Osteocyte (in vitro differentiated cells): ENCODE measurements around the gene THSD4. TPM values are rescaled to one million over a fixed set of nuclear protein-coding genes. Genes with fewer than 3 reads are reported as not detected.

ENCODE experiments used
- DNase-seq: peaks from one replicate; pipeline ENCODE4 v3.0.0; 2021; ENCODE audit warnings: mixed read lengths; ENCODE audit not compliant: unreplicated experiment; ENCODE audit errors: extremely low spot score
- H3K27ac Mint-ChIP-seq: one replicate; pipeline ENCODE4 v1.8.0; 2021; ENCODE audit warnings: mild to moderate bottlenecking, mixed read lengths; ENCODE audit not compliant: unreplicated experiment
- H3K27me3 Mint-ChIP-seq: one replicate; pipeline ENCODE4 v1.8.0; 2021; ENCODE audit warnings: mixed read lengths; ENCODE audit not compliant: unreplicated experiment
- H3K36me3 Mint-ChIP-seq: one replicate; pipeline ENCODE4 v1.8.0; 2021; ENCODE audit warnings: mixed read lengths; ENCODE audit not compliant: unreplicated experiment
- H3K4me1 Mint-ChIP-seq: one replicate; pipeline ENCODE4 v1.8.0; 2021; ENCODE audit warnings: mixed read lengths; ENCODE audit not compliant: unreplicated experiment
- H3K4me3 Mint-ChIP-seq: one replicate; pipeline ENCODE4 v1.8.0; 2021; ENCODE audit warnings: mild to moderate bottlenecking, moderate library complexity, mixed read lengths; ENCODE audit not compliant: unreplicated experiment
- H3K9me3 Mint-ChIP-seq: one replicate; pipeline ENCODE4 v1.8.0; 2021; ENCODE audit warnings: mixed read lengths; ENCODE audit not compliant: unreplicated experiment
- CTCF ChIP-seq: fragments of 200-600 bp; sonication (generic); IDR thresholded peaks from 2 replicates; pipeline ENCODE4 v1.5.0; 2021; ENCODE audit warnings: antibody characterized with exemption, mild to moderate bottlenecking, moderate library complexity
- total RNA-seq: library from RNA; stranded (reverse); gene quantifications from 2 replicates; pipeline ENCODE4 v1.2.1, GENCODE V29; 2021

The THSD4 gene
- total RNA-seq, 1 donor from 2014 or later = 5.7 TPM

- no peak for TF ChIP-seq CTCF
- H3K36me3 Mint-ChIP-seq = no peaks in the 10 kb centered on the region
- no peak for DNase-seq
- H3K27me3 Mint-ChIP-seq = no peaks in the 10 kb centered on the region
- peaks cover 17% of the 10 kb centered on the region for H3K4me1 Mint-ChIP-seq
- H3K4me3 Mint-ChIP-seq = no peak overlapping the region
- no peaks in the 10 kb centered on the region for H3K9me3 Mint-ChIP-seq
- no peak overlapping the region for H3K27ac Mint-ChIP-seq
Observed at GRCh38 chr15:71301958-71302621, 186.8 kb downstream of the THSD4 start.

GRCh38 chr15:71302861-71303410 is 187.7 kb downstream of the THSD4 start:
- TF ChIP-seq CTCF = no peak
- DNase-seq = no peak
- Mint-ChIP-seq H3K9me3 (no peaks in the 10 kb centered on the region), H3K27me3 (no peaks in the 10 kb centered on the region), H3K4me1 (peaks cover 17% of the 10 kb centered on the region), H3K27ac (peak overlapping the region; percentile 46), H3K4me3 (no peak overlapping the region), H3K36me3 (no peaks in the 10 kb centered on the region)

GRCh38 chr15:71303977-71304376 is 188.7 kb downstream of the THSD4 start:
- no peaks in the 10 kb centered on the region for H3K9me3 Mint-ChIP-seq
- no peak overlapping the region for H3K27ac Mint-ChIP-seq
- no peak overlapping the region for H3K4me3 Mint-ChIP-seq
- TF ChIP-seq CTCF = no peak
- DNase-seq = no peak
- peaks cover 15% of the 10 kb centered on the region for H3K4me1 Mint-ChIP-seq
- no peaks in the 10 kb centered on the region for H3K36me3 Mint-ChIP-seq
- no peaks in the 10 kb centered on the region for H3K27me3 Mint-ChIP-seq

GRCh38 chr15:71304681-71305080 is 189.4 kb downstream of the THSD4 start:
- Mint-ChIP-seq H3K27me3 (no peaks in the 10 kb centered on the region), H3K4me3 (no peak overlapping the region), H3K4me1 (peaks cover 13% of the 10 kb centered on the region), H3K36me3 (no peaks in the 10 kb centered on the region), H3K9me3 (no peaks in the 10 kb centered on the region), H3K27ac (no peak overlapping the region)
- TF ChIP-seq CTCF = no peak
- DNase-seq = no peak

GRCh38 chr15:71306538-71306937 is 191.3 kb downstream of the THSD4 start:
- H3K4me1 Mint-ChIP-seq = peaks cover 13% of the 10 kb centered on the region
- H3K9me3 Mint-ChIP-seq = no peaks in the 10 kb centered on the region
- no peak overlapping the region for H3K27ac Mint-ChIP-seq
- H3K27me3 Mint-ChIP-seq = no peaks in the 10 kb centered on the region
- no peak for TF ChIP-seq CTCF
- H3K4me3 Mint-ChIP-seq = no peak overlapping the region
- DNase-seq = no peak
- H3K36me3 Mint-ChIP-seq = no peaks in the 10 kb centered on the region
